ENCODE data around the gene KIDINS220. TPM values are rescaled to one million over a fixed set of nuclear protein-coding genes. Genes with fewer than 3 reads are reported as not detected.

Gene KIDINS220
- total and polyA plus RNA-seq, 2 of the 13 experiments (the other 11 are each of a cell fraction or from before 2014, with no cell fraction given) = 25.2 to 32.3 TPM

- peak; percentile 88 for TF ChIP-seq HMG20A (CRISPR knock-in tag; IDR thresholded peaks at IDR 0.05; ENCODE audit: borderline replicate concordance)
- TF ChIP-seq TCF7 (IDR thresholded peaks at IDR 0.05; ENCODE audit: low read depth) = peak; percentile 58; the same call in 1 of the 2 replicates
- peak; percentile 100 for TF ChIP-seq FOXA3 (CRISPR knock-in tag; IDR thresholded peaks at IDR 0.05)
- no peak for TF ChIP-seq ZNF451 (CRISPR knock-in tag; IDR thresholded peaks at IDR 0.05)
- no peak for TF ChIP-seq SSRP1 (CRISPR knock-in tag; IDR thresholded peaks at IDR 0.05)
- TF ChIP-seq ZNF160 (CRISPR knock-in tag; IDR thresholded peaks at IDR 0.05) = no peak
- no peak for TF ChIP-seq KDM5B (CRISPR knock-in tag; IDR thresholded peaks at IDR 0.05; ENCODE audit: borderline replicate concordance)
- peak; percentile 66 for TF ChIP-seq KAT8 (CRISPR knock-in tag; IDR thresholded peaks at IDR 0.05)
- peak; percentile 96 for TF ChIP-seq ZNF205 (CRISPR knock-in tag; IDR thresholded peaks at IDR 0.05)
- no peak for TF ChIP-seq JARID2 (CRISPR knock-in tag; IDR thresholded peaks at IDR 0.05; ENCODE audit: insufficient replicate concordance)
- TF ChIP-seq HIC2 (CRISPR knock-in tag; IDR thresholded peaks at IDR 0.05; ENCODE audit: low read depth) = no peak
- TF ChIP-seq NFYB (CRISPR knock-in tag; IDR thresholded peaks at IDR 0.05) = no peak
- TF ChIP-seq SAP130 (CRISPR knock-in tag; IDR thresholded peaks at IDR 0.05; ENCODE audit: low read depth) = peak; percentile 82
- TF ChIP-seq ZNF501 (CRISPR knock-in tag; IDR thresholded peaks at IDR 0.05) = no peak
- no peak for TF ChIP-seq ZNF24 (IDR thresholded peaks at IDR 0.05)
- peak; percentile 68; the same call in 1 of the 2 replicates for TF ChIP-seq ZNF574 (CRISPR knock-in tag; IDR thresholded peaks at IDR 0.05)
- no peak for TF ChIP-seq TEF (CRISPR knock-in tag; IDR thresholded peaks at IDR 0.05)
- no peak for TF ChIP-seq TAF15 (IDR thresholded peaks at IDR 0.05; ENCODE audit: low read depth, low read length, poor library complexity, severe bottlenecking)
- TF ChIP-seq ONECUT2 (CRISPR knock-in tag; IDR thresholded peaks at IDR 0.05) = no peak
- TF ChIP-seq THAP9 (CRISPR knock-in tag; IDR thresholded peaks at IDR 0.05; ENCODE audit: borderline replicate concordance) = no peak
- TF ChIP-seq ZNF710 (CRISPR knock-in tag; IDR thresholded peaks at IDR 0.05; ENCODE audit: borderline replicate concordance) = peak; percentile 67; the same call in 1 of the 2 replicates
Measured at GRCh38 chr2:8840475-8841091, 3.2 kb upstream of the KIDINS220 start (continued).

Measured in HepG2 (cell line).